ENCODE results near the gene SNRK. TPM values are rescaled to one million over a fixed set of nuclear protein-coding genes. Genes with fewer than 3 reads are reported as not detected.

SNRK gene
- total and polyA plus RNA-seq, 7 donors, result 6.8 to 25.6 (median 18.8) TPM

DNA sequence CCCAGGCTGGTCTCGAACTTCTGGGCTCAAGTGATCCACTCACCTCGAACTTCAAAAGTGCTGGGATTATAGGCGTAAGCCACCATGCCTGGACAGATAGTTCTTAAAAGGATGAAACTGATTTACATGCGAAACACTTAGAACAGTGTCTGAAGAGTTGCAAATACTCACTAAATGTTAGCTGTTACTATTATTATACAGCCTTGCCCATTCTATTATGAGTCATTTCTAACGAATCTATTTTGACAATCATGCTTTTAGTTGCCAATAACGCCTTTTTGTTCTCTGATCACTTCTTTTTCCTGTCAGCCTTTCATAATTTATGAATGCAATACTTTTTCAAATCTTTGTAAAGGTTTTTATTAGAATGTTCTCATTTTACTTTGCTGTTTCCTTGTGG is 112.7 kb downstream of the SNRK start:
- WGBS, 3 donors, result 81 to 87% (median 86%) methylated on average over 6 of the region's 6 CpGs
- no peaks in the 10 kb centered on the region for H3K36me3 ChIP-seq (ENCODE audit: insufficient read depth in 1 of 2, low read depth in 1 of 2)
- ATAC-seq (no peak), DNase-seq (no peak)
- intact Hi-C loops (cut with DNase I), result no loop called here
- no peak overlapping the region for H3K27ac ChIP-seq
- H3K27me3 ChIP-seq (ENCODE audit: insufficient read depth in 3 of 3, low read length in 2 of 3), result no peaks in the 10 kb centered on the region
- TF ChIP-seq, protein P1, sequence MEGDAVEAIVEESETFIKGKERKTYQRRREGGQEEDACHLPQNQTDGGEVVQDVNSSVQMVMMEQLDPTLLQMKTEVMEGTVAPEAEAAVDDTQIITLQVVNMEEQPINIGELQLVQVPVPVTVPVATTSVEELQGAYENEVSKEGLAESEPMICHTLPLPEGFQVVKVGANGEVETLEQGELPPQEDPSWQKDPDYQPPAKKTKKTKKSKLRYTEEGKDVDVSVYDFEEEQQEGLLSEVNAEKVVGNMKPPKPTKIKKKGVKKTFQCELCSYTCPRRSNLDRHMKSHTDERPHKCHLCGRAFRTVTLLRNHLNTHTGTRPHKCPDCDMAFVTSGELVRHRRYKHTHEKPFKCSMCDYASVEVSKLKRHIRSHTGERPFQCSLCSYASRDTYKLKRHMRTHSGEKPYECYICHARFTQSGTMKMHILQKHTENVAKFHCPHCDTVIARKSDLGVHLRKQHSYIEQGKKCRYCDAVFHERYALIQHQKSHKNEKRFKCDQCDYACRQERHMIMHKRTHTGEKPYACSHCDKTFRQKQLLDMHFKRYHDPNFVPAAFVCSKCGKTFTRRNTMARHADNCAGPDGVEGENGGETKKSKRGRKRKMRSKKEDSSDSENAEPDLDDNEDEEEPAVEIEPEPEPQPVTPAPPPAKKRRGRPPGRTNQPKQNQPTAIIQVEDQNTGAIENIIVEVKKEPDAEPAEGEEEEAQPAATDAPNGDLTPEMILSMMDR (IDR thresholded peaks at IDR 0.05), result no peak
- no peaks in the 10 kb centered on the region for H3K9me3 ChIP-seq
- no peak overlapping the region for H3K4me3 ChIP-seq
- no peaks in the 10 kb centered on the region for H3K4me1 ChIP-seq

DNA sequence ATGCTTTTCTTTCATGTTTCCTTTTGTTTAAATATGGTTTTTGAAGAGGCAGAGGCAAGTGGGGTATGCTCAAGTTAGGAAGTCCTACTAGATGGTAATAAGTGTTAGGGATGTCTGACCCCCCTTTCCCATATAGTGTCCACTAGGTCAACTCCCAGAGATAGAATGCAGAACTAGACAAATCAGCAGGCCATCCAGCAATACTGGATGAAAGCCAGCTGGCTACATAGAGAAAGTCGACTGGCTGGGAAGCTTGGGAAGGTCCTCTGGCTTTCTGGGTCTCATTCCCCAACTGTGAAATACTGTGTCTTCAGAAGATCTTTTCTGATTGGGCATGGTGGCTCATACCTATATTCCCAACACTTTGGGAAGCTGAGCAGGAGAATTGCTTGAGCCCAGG is 113.8 kb downstream of the SNRK start:
- H3K4me1 ChIP-seq, result no peaks in the 10 kb centered on the region
- no peaks in the 10 kb centered on the region for H3K36me3 ChIP-seq (ENCODE audit: insufficient read depth in 1 of 2, low read depth in 1 of 2)
- no peak overlapping the region for H3K27ac ChIP-seq
- TF ChIP-seq, protein P1 (IDR thresholded peaks at IDR 0.05), result no peak
- H3K27me3 ChIP-seq (ENCODE audit: insufficient read depth in 3 of 3, low read length in 2 of 3), result no peaks in the 10 kb centered on the region
- ATAC-seq (no peak), DNase-seq (no peak)
- WGBS, 3 donors, result 14 to 24% (median 15%) methylated on average over 1 of the region's 1 CpG
- intact Hi-C loops (cut with DNase I), result no loop called here
- no peak overlapping the region for H3K4me3 ChIP-seq
- no peaks in the 10 kb centered on the region for H3K9me3 ChIP-seq

Other genes starting within 250 kb of the SNRK start
- 10 to 100 TPM; 13.2 to 25.5 (median 19.8) TPM for gene POMGNT2, start 180.5 kb upstream of the SNRK start, total RNA-seq
- 10 to 100 TPM; 14.3 to 40.3 (median 22.4) TPM for gene POMGNT2, start 180.5 kb upstream of the SNRK start, polyA plus RNA-seq